ENCODE data around the gene SULT1A1.
"Not testable (repeated sequence)": the region's sequence is repeated elsewhere in the genome, so short reads cannot be mapped to it uniquely, and the experiment has no call there.

DNA sequence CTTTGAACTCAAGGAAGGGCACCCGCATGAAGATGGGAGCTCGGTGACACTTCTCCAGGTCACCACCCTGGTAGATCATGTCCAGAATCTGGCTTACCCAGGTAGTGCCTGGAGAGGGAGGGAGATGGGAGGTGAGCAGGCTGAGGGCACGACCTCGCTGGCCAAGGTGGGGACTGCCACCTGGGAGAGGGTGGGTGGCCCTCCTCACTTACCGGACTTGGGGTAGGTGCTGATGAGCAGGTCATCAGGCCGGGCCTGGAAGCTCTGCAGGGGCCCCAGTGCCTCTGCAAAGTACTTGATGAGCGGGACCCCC is 1.4 kb downstream of the SULT1A1 start:
- TF ChIP-seq, protein P1, sequence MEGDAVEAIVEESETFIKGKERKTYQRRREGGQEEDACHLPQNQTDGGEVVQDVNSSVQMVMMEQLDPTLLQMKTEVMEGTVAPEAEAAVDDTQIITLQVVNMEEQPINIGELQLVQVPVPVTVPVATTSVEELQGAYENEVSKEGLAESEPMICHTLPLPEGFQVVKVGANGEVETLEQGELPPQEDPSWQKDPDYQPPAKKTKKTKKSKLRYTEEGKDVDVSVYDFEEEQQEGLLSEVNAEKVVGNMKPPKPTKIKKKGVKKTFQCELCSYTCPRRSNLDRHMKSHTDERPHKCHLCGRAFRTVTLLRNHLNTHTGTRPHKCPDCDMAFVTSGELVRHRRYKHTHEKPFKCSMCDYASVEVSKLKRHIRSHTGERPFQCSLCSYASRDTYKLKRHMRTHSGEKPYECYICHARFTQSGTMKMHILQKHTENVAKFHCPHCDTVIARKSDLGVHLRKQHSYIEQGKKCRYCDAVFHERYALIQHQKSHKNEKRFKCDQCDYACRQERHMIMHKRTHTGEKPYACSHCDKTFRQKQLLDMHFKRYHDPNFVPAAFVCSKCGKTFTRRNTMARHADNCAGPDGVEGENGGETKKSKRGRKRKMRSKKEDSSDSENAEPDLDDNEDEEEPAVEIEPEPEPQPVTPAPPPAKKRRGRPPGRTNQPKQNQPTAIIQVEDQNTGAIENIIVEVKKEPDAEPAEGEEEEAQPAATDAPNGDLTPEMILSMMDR (conservative IDR thresholded peaks at IDR 0.05; ENCODE audit: low read depth, low read length) = not testable (repeated sequence)
- not testable (repeated sequence) for TF ChIP-seq SMC3, POLR2A (IDR thresholded peaks at IDR 0.05; ENCODE audit: low read depth, low read length)

Measured in IMR-90 (cell line).